Measurements from ENCODE around the gene NUMA1. TPM values are rescaled to one million over a fixed set of nuclear protein-coding genes. Genes with fewer than 3 reads are reported as not detected.
A peak's percentile ranks its signal among the peaks of the same experiment; 100 is the strongest.

The NUMA1 gene
- total RNA-seq, 1 donor from 2014 or later: 130 TPM

GRCh38 chr11:72100462-72100861 lies 20.1 kb upstream of the NUMA1 start:
- DNase-seq (ENCODE audit: low spot score): no peak
- H3K4me1 ChIP-seq: peaks cover 9% of the 10 kb centered on the region
- Mint-ChIP-seq H3K4me1 (peaks cover 26% of the 10 kb centered on the region), H3K27me3 (ENCODE audit: insufficient read depth, low read depth) (peaks cover 10% of the 10 kb centered on the region), H3K4me3 (no peak overlapping the region), H3K36me3 (peaks cover 8% of the 10 kb centered on the region), H3K9me3 (no peaks in the 10 kb centered on the region), H3K27ac (peak overlapping the region; percentile 18)
- H2AFZ ChIP-seq (replicated peaks): no peak overlapping the region
- no peak overlapping the region for H3K4me3 ChIP-seq
- H3F3A ChIP-seq (ENCODE audit: low read depth): peaks cover 9% of the 10 kb centered on the region
- H3K9me3 ChIP-seq (ENCODE audit: low read depth): no peaks in the 10 kb centered on the region
- H3K4me2 ChIP-seq: no peak overlapping the region
- TF ChIP-seq EZH2phosphoT487 (IDR thresholded peaks at IDR 0.05) (no peak), CTCF (IDR thresholded peaks at IDR 0.05) (no peak), EZH2 (IDR thresholded peaks at IDR 0.05) (no peak)
- no peaks in the 10 kb centered on the region for H3K27me3 ChIP-seq
- no peaks in the 10 kb centered on the region for H3K36me3 ChIP-seq
- H3K27ac ChIP-seq: no peak overlapping the region
- peaks cover 13% of the 10 kb centered on the region for H4K20me1 ChIP-seq (ENCODE audit: low read depth)
- no peak overlapping the region for H3K9ac ChIP-seq
- H3K79me2 ChIP-seq (ENCODE audit: low read depth): peaks cover 39% of the 10 kb centered on the region

- Histone ChIP-seq H3K79me2 (ENCODE audit: low read depth) (peaks cover 39% of the 10 kb centered on the region), H4K20me1 (ENCODE audit: low read depth) (peaks cover 13% of the 10 kb centered on the region), H3K9ac (no peak overlapping the region), H3K27me3 (no peaks in the 10 kb centered on the region), H3K4me2 (no peak overlapping the region), H3F3A (ENCODE audit: low read depth) (peaks cover 9% of the 10 kb centered on the region), H3K4me1 (peaks cover 9% of the 10 kb centered on the region), H2AFZ (replicated peaks) (no peak overlapping the region), H3K9me3 (ENCODE audit: low read depth) (no peaks in the 10 kb centered on the region), H3K27ac (no peak overlapping the region), H3K4me3 (no peak overlapping the region), H3K36me3 (no peaks in the 10 kb centered on the region)
- TF ChIP-seq EZH2phosphoT487 (IDR thresholded peaks at IDR 0.05): no peak
- TF ChIP-seq CTCF (IDR thresholded peaks at IDR 0.05): no peak
- TF ChIP-seq EZH2 (IDR thresholded peaks at IDR 0.05): no peak
- Mint-ChIP-seq H3K9me3 (no peaks in the 10 kb centered on the region), H3K27ac (no peak overlapping the region), H3K4me3 (no peak overlapping the region), H3K27me3 (ENCODE audit: insufficient read depth, low read depth) (peaks cover 9% of the 10 kb centered on the region), H3K4me1 (peaks cover 26% of the 10 kb centered on the region), H3K36me3 (peaks cover 7% of the 10 kb centered on the region)
- DNase-seq (ENCODE audit: low spot score): no peak
Observed at GRCh38 chr11:72100009-72100408, 19.7 kb upstream of the NUMA1 start.

GRCh38 chr11:72098741-72099140 lies 18.4 kb upstream of the NUMA1 start:
- H2AFZ ChIP-seq (replicated peaks): no peak overlapping the region
- H3K4me3 ChIP-seq: no peak overlapping the region
- H3K36me3 ChIP-seq: no peaks in the 10 kb centered on the region
- H3K9me3 Mint-ChIP-seq: no peaks in the 10 kb centered on the region
- no peak overlapping the region for H3K9ac ChIP-seq
- H3K36me3 Mint-ChIP-seq: peaks cover 10% of the 10 kb centered on the region
- H3K79me2 ChIP-seq (ENCODE audit: low read depth): peaks cover 39% of the 10 kb centered on the region
- H3K4me1 Mint-ChIP-seq: peaks cover 21% of the 10 kb centered on the region
- H3K9me3 ChIP-seq (ENCODE audit: low read depth): no peaks in the 10 kb centered on the region
- no peaks in the 10 kb centered on the region for H3K27me3 ChIP-seq
- H3K27me3 Mint-ChIP-seq (ENCODE audit: insufficient read depth, low read depth): peaks cover 9% of the 10 kb centered on the region
- peaks cover 9% of the 10 kb centered on the region for H3K4me1 ChIP-seq
- H3K4me2 ChIP-seq: no peak overlapping the region
- peaks cover 13% of the 10 kb centered on the region for H4K20me1 ChIP-seq (ENCODE audit: low read depth)
- no peak overlapping the region for H3K27ac Mint-ChIP-seq
- TF ChIP-seq EZH2phosphoT487 (IDR thresholded peaks at IDR 0.05) (no peak), CTCF (IDR thresholded peaks at IDR 0.05) (no peak), EZH2 (IDR thresholded peaks at IDR 0.05) (no peak)
- H3F3A ChIP-seq (ENCODE audit: low read depth): peaks cover 3% of the 10 kb centered on the region
- H3K4me3 Mint-ChIP-seq: no peak overlapping the region
- no peak for DNase-seq (ENCODE audit: low spot score)
- H3K27ac ChIP-seq: no peak overlapping the region

Data from neural progenitor cell (in vitro differentiated cells).